SHP77 treated with DMSO at 0.1 percent for 48 hours (cell line): ENCODE results near the gene SBSN.
A peak's percentile ranks its signal among the peaks of the same experiment; 100 is the strongest.

Source experiments
- DNase-seq: peaks from one replicate; lab custom pipeline; 2025; lab: John Stamatoyannopoulos, UW

SBSN gene

DNA sequence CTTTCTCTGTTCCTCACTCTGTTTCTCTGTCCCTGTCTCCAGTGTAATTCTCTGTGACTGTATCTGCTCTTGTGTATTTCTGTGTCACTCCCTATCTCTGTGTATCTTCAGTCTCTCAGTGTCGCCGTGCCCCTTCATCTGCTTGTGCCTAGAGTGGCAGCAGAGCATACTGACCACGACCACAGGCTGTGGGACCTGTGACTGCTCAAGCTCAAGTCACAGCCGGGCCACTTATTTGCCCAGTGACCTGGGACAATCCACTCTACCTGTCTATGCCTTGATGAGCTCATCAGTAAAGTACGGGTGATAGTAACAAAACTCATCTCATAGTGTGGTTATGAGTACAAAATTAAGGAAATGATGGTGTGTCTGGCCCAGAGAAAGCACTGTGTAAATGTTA, 26.0 kb upstream of the SBSN start:
- no peak for DNase-seq

DNA sequence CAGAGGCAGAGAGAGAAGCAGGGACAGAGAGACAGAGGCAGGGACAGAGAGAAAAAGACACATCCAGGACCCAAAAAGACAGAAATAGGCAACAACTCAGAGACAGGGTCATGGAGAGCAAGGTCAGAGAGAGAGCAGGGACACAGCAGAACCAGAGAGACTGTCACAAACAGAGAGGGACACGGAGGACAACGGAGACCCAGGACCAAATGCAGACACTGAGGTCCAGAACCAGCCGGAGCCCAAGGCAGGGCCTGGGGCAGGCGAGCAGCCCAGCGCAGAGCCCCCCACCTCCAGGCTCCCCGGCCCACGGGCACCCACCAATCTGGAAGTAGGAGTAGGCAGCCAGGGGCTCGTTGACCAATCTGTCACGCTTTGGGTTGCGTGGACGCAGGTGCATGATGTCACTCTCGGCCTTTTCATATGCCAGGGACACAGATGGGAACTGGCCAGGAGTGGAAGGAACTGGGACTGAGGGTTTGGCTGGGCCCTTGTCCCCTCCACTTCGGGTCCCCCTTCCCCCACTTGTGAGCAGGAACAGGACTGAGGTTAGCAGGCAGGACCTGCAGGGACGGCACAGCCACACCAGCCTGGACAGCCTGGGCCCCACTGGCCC, 25.4 kb upstream of the SBSN start:
- DNase-seq: no peak

DNA sequence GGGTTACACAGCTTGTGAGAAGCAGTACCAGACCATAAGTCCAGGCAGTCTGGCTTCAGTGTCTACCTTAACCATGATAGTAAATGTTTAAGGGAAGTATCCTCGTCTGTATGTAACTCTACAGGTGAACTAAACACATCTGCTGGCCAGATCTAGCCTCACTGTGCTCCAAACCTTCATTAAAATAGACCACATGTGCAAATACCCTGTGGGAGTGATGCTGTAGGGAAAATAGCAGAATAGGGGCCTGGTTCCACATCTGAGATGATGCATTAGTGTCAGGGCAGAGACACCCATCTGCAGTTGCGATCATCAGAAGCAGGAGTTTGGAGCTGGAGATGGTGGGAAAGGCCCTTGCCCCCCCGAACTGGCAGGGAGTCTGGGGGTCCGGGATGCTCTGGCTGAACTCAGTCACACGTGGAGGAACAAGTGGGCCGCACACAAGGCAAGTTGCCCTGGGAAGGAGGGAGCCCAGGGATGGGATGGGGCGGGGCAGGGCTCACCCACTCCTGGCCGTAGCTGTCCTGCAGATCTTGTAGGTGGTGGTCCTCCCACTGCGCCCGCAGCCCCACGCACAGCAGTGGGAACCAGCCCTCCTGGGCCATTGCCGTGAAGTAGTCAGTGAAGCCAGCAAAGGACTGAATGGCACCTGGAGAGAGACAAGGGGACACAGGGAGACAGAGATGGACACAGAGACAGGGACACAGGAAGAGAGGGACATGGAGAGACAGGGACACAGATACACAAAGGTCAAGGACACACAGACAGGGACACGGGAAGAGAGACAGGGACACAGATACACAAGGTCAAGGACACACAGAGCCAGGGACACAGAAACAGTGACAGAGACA, 24.6 kb upstream of the SBSN start:
- DNase-seq: no peak

DNA sequence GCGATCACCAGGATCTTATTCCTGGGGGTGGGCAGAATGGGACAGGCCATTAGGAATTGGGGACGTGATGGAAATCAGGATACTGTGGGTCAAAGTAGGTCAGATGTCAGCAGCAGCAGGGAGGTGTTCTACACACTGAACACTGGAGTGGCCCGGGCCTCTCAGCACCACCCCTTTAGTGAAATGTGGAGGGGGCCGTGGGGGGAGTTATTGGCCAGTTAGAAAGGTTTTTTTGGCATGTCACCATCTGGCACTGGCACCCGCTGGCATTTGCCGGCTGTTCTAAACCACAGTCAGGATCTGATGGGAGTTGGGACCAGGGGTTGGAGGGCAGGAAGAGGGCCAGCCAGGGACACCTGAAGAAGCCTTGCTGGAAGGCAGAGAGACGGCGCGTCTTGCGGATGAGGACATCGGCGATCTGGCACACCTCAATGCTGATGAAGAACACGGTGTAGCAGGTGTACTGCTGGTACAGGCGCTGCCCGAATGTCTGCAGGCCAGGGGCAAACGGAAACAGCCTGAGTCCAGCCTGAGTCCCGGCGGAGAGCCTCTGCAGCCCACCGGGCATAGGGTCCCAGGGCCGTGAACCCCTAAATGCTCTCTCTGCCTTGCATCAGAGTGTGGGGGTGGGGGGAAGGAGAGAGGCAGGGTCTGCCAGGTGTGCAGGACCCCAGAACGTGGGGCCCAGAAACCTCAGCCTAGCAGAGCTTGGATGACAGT, 23.1 kb upstream of the SBSN start:
- no peak for DNase-seq

DNA sequence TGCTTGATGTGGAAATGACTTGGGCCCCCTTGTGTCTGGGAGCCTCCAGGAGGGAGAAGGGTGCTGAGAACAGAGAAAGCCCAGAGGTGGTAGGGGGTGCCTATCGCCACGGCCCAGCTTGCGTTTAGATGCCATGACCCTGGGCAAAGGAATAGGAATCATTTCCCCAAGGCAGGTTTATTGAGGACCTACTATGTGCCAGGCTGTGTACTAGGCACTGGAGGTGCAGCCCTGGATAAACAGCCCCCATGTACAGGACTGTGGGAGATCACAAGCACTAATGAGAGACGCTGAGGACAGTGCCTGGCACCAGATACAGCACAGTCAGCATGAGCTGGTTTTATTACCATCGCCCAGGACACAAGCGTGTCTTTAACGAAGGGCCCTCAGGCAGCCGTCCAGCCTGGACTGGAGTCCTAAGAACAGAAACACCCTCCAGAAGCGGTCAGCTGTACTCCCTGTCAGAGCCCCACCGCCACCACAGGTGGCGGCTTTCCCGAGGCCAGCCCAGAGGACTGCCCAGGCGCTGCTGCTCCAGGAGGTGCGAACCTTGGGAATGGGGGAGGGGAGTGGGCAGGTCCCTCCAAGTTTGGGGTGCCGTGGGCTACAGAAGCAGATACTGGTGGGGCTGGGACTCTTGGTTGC, 21.9 kb upstream of the SBSN start:
- DNase-seq: no peak

DNA sequence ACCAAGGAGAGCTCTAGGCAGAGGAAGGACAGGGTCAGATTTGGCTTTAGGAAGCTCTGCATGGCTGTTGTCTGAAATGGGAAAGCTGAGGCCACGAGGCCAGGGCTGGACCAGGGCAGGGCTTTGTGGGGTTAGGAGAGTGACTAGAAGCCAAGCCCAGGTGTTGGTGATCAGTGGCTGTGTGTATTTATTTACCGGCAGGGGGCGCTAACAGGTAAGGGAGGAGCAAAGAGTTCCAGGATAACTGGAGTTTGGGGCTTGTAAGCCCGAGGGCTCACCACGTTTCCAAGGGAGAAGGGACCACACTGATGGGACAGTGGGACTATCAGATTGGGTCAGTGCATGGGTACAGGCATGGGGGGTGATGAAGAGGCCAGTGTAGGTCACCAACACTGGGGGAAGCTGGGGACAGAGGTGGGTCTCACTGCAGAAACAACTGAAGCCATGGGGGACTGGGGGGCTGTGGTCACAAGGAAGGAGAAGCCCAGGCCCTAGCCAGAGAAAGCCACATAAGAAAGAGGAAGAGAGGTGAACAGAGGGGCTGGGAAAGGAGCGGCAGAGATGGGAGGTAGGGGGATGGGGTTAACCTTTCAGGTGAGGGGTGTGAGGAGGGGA, 21.2 kb upstream of the SBSN start:
- peak; percentile 39 for DNase-seq

DNA sequence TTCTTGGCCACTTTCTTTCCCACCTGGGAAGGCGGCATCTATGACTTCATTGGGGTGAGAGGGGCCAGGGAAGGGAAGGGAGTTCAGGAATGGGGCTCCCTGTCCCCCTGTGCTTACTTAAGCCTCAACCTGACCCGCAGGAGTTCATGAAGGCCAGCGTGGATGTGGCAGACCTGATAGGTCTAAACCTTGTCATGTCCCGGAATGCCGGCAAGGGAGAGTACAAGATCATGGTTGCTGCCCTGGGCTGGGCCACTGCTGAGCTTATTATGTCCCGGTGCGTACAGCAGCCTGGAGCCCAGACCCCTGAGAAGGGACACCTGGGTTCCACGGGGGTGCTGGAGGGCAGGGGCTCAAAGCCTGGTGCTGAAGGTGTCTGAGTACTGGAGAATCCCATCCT, 18.4 kb upstream of the SBSN start:
- no peak for DNase-seq

DNA sequence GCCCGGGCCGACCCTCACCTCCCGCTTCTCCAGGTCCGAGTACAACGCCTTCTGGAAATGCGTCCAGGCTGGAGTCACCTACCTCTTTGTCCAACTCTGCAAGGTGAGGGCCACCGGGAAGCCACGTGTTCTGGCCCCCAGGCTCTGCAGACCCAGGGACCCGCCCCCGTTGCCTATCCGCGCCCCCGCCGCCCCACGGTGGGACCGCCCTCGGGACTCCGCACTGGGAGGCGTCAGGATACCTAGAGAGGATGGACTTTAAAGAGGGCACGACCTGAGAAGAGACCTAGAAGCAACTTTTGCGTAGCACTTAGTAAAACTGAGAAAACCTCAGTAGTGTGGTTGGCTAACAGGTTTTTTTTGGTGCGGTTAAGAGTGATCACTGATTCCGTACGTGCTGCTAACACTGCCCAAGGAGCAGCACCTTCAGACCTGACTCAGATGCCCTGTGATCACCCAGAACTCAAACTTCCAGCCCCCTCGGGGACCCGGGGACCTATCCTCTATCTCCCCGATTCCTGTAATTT, 17.8 kb upstream of the SBSN start:
- DNase-seq: no peak

DNA sequence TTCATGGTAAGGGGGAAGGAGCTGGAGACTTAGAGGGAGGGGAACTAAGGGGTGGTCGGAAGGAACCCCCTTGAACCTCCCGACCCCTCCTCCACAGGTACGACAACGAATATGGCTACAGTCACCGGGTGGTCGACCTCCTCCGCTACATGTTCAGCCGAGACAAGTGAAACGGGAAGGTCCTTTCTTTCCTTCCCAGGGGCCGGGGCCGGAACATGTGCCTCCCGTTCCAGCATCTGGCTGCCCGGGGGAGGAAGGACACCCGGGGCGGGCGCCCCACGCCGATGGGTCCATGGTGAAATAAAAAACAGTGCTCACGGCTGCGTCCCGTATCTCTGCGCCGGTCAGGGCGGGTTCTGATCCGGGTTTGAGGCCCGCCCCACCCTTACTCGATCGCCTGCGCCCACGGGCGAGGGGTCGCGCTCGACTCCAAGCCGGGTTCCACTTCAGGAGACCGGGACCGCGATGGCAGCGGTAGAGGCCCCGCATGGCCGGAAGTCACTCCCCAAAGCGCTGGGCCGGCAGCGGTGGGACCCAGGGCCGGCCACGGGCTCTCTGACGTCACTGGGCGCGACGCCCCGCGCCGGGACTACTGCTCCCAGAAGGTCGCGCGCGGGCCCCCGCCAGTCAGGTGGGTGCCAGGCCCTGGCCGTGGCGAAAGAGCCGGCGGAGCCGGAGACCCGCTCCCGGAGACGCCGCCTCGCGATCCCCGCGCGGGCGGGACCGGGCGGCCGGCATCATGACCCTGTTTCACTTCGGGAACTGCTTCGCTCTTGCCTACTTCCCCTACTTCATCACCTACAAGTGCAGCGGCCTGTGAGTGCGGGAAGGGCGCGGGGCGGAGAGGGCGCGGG, 17.1 kb upstream of the SBSN start, which contains the start of gene TMEM147:
Gene TMEM147, plus strand, starts transcription at position 626 of the 854 bp plus-strand sequence. Its CDS starts 114 bp downstream, at position 740.
- peak; percentile 67 for DNase-seq

DNA sequence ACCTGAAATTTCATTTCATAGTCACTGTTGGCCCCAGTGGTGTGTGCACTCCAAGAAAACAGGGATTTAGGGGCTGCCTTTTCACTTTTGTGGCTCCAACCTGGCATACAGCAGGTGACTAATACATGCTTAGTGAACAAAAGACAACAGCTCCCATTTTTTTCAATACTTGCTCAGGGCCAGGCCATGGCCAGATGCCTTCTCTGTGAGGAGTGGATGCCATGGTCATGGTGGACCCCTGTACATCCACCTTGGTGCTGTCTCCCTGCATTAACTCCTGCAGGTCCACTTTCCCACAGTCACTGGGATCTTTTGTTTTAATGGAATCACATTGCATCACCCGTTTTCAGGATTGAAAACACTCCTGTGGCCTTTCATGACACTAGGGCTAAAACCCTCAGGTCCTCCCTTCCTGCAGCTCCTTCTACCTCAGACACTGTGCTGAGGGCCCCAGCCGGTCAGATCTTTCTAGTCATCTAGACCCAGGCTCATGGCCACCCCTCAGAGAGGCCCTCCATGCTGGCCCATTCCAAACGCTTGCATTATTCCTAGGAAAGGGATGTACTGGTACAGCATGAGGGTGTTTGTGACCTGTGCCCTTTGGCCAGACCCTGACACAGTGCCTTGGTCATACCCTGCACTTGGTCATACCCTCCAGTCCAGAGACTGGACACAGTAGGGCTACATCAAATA, 16.1 kb upstream of the SBSN start:
- no peak for DNase-seq

DNA sequence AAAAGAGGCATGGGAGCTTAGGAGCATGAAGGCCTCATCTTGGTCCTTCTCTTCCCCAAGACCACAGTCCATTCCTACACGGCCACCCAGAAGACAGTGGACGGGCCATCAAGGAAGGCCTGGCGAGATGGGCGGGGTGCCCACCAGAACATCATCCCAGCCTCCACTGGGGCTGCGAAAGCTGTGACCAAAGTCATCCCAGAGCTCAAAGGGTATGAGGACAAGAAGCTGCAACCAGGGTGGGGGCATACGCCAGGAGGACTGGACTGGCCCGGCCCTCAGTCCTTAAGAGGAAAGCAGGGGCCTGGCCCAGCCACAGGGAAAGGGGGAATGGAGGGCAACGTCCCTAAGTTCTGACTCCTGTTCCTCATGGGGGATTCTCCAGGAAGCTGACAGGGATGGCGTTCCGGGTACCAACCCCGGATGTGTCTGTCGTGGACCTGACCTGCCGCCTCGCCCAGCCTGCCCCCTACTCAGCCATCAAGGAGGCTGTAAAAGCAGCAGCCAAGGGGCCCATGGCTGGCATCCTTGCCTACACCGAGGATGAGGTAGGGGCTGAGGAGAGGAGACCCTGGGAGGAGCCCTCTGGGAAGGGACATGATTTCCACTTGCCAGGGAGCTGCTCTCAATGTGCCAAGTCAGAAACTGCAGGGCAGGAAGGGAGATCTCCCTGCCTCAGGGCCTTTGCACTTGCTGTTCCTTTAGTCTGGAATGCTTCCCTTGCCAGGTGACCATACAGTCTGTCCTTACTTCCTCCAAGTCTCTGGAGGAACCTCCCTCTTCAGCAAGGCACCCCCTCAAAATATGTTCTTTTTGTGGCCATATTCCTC, 15.4 kb upstream of the SBSN start:
- DNase-seq: no peak

DNA sequence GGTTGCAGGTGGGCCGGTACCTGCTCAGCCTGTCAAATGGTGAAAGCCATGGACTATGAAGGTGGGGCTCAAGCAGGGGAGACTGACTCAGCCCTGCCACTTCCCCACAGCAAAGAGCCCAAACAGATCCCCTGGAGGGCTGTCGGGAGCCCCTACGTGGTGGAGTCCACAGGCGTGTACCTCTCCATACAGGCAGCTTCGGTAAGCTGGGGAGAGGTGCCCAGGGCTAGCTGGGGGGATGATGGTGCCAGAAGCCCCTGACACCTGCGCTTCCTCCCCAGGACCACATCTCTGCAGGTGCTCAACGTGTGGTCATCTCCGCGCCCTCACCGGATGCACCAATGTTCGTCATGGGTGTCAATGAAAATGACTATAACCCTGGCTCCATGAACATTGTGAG, 14.1 kb upstream of the SBSN start:
- DNase-seq: no peak

DNA sequence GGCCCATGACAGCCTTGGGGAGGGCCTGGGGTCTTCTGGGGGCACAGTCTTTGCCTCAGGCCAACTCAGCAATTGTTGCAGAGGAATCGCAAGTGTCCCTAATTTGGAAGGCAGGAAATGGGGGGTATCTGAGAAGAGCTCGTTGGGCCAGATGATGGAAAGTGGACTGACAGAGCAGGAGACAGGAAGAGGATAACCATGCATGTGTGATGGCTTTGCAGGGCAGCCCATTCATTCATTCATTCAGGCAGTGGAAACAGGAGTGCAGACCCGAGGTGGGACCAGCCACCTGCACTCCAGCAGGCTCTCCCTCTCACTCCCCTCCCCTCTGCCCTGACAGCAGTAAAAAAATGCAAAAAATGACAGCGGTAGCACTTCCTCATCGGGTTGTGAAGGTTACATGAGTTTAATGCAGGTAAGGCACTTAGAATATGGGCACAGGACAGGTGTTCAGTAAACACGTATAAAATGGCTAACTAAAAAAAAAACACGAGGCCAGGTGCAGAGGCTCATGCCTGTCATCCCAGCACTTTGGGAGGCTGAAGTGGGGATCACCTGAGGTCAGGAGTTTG, 12.3 kb upstream of the SBSN start:
- no peak for DNase-seq

DNA sequence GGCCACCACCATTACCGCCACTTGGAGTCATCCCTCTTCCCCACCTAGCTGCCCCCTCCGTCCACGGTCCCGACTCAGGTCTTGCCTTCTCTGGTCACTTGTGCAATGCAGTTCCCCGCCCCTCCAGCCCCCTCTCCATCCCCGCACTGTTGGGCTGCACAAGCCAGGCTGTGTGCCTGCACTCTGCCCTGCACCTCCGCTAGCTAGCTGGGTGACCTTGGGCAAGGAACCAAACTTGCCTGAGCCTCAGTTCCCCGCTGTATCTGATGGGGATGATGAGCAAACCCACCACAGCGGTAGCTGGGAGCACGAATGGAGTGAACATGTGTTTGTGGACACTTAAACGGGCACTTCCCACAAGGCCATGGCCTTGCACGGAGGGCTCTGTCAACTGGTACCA, 11.7 kb upstream of the SBSN start:
- no peak for DNase-seq

DNA sequence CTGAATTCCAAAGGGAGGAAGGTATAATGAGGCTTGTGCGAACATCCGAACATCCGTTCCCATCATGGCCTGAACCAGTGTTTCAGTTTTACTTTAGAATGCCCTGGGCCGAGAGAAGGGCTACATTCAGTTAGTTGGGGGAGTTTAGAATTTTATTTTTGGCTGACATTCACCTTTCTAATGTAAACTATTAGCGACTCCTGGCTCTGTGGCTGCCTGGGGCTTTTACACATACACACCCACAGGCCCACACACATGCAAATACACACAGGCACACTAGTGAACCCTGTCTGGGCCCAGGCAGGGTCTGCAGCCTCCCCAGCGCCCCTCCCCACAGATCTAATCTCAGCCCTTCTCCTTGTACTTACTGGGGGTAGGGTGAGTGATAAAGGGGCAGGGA, 11.2 kb upstream of the SBSN start:
- DNase-seq: no peak

DNA sequence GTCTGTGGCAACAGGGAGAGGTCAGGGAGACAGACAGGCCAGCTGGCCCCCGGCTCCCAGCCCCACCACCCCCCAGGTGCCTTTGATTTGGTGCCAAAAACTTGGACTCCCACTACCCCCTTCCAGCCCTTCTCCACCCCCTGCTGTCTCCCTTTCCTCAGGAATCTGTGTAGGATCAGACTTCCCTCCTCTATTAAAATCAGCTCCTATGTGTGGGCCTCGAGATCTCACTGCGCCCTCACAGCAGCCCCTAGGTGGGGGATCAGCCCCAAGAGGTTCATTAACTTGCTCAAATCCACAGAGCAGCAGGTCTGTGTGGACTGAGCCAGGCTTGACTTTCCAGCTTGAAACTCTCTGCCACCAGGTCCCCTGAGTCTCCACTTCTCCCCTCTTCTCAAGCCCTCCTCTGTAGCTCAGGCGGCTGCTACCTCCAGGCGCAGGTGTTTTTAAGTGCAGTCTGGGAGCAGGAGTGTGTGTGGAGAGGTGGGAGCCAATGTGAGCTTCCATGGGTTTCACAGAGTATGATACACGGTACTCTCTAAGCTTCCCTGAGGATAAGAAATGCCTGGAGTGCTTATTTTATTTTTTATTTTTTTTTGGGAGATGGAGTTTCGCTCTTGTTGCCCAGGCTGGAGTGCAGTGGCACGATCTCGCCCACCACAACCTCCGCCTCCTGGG, 6.8 kb upstream of the SBSN start:
- DNase-seq: no peak

DNA sequence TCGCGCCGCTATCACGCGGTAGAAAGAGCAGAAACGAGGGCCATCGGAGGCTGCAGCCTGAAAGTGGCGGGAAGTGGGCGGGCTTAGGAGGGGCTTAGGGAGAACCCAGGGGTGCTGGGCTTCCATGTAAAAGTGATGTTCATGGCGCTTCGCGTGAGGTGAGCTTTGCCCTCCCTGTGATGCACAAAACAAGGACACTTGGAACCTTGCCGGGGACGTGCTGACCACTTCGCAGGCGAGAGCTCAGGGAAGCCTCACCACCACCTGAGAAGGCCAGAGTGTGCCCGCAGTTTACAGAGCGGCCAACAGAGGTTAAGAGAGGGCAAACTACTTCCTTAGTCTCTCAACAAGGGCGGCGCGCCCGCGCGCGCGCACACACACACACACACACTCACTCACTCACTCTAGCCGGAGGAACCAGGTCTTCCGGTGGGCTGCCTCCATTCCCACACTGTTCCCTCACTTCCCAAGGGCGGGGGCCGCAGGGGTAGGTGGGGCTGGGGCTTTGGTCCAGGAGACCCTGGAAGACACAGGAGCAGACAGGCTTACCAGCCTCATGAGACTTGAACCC, 5.8 kb upstream of the SBSN start:
- no peak for DNase-seq

DNA sequence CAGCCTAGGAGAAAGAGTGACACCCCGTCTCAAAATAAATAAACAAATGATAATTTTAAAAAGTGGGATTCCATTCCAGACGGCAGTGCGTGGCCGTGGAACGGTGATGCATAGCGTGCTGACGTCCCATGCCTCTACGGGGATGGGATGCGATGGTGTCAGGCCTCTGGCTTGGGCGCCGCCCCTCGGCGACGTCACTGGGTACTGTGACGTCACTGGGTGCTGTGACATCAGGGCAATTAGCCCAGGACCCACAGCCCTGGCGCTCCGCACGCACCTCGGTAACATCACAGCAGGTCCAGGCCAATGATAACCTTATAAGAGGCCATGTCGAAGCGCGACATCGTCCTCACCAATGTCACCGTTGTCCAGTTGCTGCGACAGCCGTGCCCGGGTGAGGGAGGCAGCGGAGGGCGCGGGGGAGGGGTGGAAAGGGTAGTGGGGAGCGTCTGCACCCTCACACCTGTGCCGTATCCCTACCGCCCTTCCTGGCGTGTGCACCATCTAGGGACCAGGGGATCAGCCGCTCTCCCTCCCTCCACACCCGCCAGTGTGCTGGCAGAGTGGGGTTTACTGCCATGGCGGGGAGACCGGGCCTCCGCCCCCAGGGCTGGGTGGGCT, 5.2 kb upstream of the SBSN start, which contains the start of gene GAPDHS:
Gene GAPDHS, plus strand, starts transcription at position 256 of the 621 bp plus-strand sequence. Its CDS starts 72 bp downstream, at position 328.
- DNase-seq: no peak
